Activated CD8-positive, alpha-beta memory T cell treated with anti-CD3 and anti-CD28 coated beads, Interleukin-2, amount 10 ng/mL, durations not matched to agents 7 days and 5 days (primary cell): Measurements from ENCODE around the gene USP17L22. TPM values are rescaled to one million over a fixed set of nuclear protein-coding genes. Genes with fewer than 3 reads are reported as not detected.
"Not testable (repeated sequence)": the region's sequence is repeated elsewhere in the genome, so short reads cannot be mapped to it uniquely, and the experiment has no call there.

Source experiments
- ATAC-seq: fragments of 150-1000 bp; cut with Tn5 transposase; one replicate; pipeline ENCODE4 v1.10.0; 2021; ENCODE audit warnings: moderate library complexity
- CTCF ChIA-PET: fragments of 350-600 bp; sonication (Branson Sonifier 250); formaldehyde crosslinking; loops from one replicate; lab custom pipeline; 2021; ENCODE audit warnings: antibody characterized with exemption; lab: Charles Lee
- DNase-seq: peaks from one replicate; pipeline ENCODE4 v3.0.0-alpha.2; 2020
- H3K27ac Mint-ChIP-seq: one replicate; pipeline ENCODE4 v1.8.0; 2021; ENCODE audit warnings: mild to moderate bottlenecking, mixed read lengths
- H3K27me3 Mint-ChIP-seq: one replicate; pipeline ENCODE4 v1.8.0; 2021; ENCODE audit warnings: mixed read lengths
- H3K36me3 Mint-ChIP-seq: one replicate; pipeline ENCODE4 v1.8.0; 2021; ENCODE audit warnings: mild to moderate bottlenecking, mixed read lengths
- H3K4me1 Mint-ChIP-seq: one replicate; pipeline ENCODE4 v1.8.0; 2021; ENCODE audit warnings: mixed read lengths
- H3K4me3 Mint-ChIP-seq: one replicate; pipeline ENCODE4 v1.8.0; 2021; ENCODE audit warnings: mild to moderate bottlenecking, moderate library complexity, mixed read lengths
- H3K9me3 Mint-ChIP-seq: one replicate; pipeline ENCODE4 v1.8.0; 2022; ENCODE audit warnings: low read depth, mixed read lengths
- total RNA-seq, 2 experiments: library from RNA; stranded (reverse); gene quantifications; one replicate each; pipeline ENCODE4 v1.2.3, GENCODE V29; 2021

Gene USP17L22, protein sequence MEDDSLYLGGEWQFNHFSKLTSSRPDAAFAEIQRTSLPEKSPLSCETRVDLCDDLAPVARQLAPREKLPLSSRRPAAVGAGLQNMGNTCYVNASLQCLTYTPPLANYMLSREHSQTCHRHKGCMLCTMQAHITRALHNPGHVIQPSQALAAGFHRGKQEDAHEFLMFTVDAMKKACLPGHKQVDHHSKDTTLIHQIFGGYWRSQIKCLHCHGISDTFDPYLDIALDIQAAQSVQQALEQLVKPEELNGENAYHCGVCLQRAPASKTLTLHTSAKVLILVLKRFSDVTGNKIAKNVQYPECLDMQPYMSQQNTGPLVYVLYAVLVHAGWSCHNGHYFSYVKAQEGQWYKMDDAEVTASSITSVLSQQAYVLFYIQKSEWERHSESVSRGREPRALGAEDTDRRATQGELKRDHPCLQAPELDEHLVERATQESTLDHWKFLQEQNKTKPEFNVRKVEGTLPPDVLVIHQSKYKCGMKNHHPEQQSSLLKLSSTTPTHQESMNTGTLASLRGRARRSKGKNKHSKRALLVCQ
- not detected for total RNA-seq

DNA sequence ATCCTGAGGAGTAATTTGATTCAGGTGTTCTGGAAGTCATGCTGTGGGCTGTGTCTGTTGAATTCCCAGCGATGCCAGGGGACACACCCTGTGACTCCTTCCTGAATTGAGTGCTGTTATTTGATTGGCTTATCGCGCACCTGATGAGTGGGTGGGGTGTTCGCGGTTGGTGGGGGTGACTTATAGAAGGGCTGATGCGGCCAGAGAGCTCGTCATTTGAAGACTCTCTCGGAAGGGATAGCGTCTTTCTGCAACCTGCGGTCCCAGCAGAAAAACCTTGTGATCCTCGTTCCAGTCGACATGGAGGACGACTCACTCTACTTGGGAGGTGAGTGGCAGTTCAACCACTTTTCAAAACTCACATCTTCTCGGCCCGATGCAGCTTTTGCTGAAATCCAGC lies at the start of gene USP17L22:
USP17L22 (plus strand) TSS at position 301 of the 400 bp plus-strand sequence; CDS start at position 301, 0 bp downstream.
- H3K27ac Mint-ChIP-seq, H3K4me1 Mint-ChIP-seq, CTCF ChIA-PET: not testable (repeated sequence)

DNA sequence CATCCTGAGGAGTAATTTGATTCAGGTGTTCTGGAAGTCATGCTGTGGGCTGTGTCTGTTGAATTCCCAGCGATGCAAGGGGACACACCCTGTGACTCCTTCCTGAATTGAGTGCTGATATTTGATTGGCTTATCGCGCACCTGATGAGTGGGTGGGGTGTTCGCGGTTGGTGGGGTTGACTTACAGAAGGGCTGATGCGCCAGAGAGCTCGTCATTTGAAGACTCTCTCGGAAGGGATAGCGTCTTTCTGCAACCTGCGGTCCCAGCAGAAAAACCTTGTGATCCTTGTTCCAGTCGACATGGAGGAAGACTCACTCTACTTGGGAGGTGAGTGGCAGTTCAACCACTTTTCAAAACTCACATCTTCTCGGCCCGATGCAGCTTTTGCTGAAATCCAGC lies 47.6 kb upstream of the USP17L22 start, which contains the start of gene USP17L12:
USP17L12 (plus strand) TSS at position 301 of the 400 bp plus-strand sequence; CDS start at position 301, 0 bp downstream.
- H3K27ac Mint-ChIP-seq, H3K4me3 Mint-ChIP-seq, ATAC-seq, H3K36me3 Mint-ChIP-seq, DNase-seq, H3K9me3 Mint-ChIP-seq, CTCF ChIA-PET, H3K4me1 Mint-ChIP-seq, H3K27me3 Mint-ChIP-seq: not testable (repeated sequence)

More for the DNA sequence above, at the start of gene USP17L22:
- ATAC-seq, H3K27me3 Mint-ChIP-seq, DNase-seq, H3K4me3 Mint-ChIP-seq, H3K9me3 Mint-ChIP-seq, H3K36me3 Mint-ChIP-seq: not testable (repeated sequence)

DNA sequence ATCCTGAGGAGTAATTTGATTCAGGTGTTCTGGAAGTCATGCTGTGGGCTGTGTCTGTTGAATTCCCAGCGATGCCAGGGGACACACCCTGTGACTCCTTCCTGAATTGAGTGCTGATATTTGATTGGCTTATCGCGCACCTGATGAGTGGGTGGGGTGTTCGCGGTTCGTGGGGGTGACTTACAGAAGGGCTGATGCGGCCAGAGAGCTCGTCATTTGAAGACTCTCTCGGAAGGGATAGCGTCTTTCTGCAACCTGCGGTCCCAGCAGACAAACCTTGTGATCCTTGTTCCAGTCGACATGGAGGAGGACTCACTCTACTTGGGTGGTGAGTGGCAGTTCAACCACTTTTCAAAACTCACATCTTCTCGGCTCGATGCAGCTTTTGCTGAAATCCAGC lies 42.8 kb upstream of the USP17L22 start, which contains the start of gene USP17L13:
USP17L13 (plus strand) TSS at position 301 of the 400 bp plus-strand sequence; CDS start at position 301, 0 bp downstream.
- H3K4me1 Mint-ChIP-seq, CTCF ChIA-PET, H3K4me3 Mint-ChIP-seq, H3K27me3 Mint-ChIP-seq, ATAC-seq, H3K9me3 Mint-ChIP-seq, H3K27ac Mint-ChIP-seq, H3K36me3 Mint-ChIP-seq, DNase-seq: not testable (repeated sequence)

DNA sequence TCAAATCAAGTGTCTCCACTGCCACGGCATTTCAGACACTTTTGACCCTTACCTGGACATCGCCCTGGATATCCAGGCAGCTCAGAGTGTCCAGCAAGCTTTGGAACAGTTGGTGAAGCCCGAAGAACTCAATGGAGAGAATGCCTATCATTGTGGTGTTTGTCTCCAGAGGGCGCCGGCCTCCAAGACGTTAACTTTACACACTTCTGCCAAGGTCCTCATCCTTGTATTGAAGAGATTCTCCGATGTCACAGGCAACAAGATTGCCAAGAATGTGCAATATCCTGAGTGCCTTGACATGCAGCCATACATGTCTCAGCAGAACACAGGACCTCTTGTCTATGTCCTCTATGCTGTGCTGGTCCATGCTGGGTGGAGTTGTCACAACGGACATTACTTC lies 37.2 kb upstream of the USP17L22 start:
- H3K4me1 Mint-ChIP-seq, H3K36me3 Mint-ChIP-seq, CTCF ChIA-PET, H3K4me3 Mint-ChIP-seq, H3K9me3 Mint-ChIP-seq, H3K27ac Mint-ChIP-seq, H3K27me3 Mint-ChIP-seq, ATAC-seq: not testable (repeated sequence)
- DNase-seq, result peak; percentile 36

DNA sequence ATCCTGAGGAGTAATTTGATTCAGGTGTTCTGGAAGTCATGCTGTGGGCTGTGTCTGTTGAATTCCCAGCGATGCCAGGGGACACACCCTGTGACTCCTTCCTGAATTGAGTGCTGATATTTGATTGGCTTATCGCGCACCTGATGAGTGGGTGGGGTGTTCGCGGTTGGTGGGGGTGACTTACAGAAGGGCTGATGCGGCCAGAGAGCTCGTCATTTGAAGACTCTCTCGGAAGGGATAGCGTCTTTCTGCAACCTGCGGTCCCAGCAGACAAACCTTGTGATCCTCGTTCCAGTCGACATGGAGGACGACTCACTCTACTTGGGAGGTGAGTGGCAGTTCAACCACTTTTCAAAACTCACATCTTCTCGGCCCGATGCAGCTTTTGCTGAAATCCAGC lies 33.3 kb upstream of the USP17L22 start, which contains the start of gene USP17L15:
USP17L15 (plus strand) TSS at position 301 of the 400 bp plus-strand sequence; CDS start at position 301, 0 bp downstream.
- H3K27ac Mint-ChIP-seq, ATAC-seq, H3K27me3 Mint-ChIP-seq, CTCF ChIA-PET, H3K9me3 Mint-ChIP-seq, H3K4me1 Mint-ChIP-seq, DNase-seq, H3K4me3 Mint-ChIP-seq, H3K36me3 Mint-ChIP-seq: not testable (repeated sequence)

DNA sequence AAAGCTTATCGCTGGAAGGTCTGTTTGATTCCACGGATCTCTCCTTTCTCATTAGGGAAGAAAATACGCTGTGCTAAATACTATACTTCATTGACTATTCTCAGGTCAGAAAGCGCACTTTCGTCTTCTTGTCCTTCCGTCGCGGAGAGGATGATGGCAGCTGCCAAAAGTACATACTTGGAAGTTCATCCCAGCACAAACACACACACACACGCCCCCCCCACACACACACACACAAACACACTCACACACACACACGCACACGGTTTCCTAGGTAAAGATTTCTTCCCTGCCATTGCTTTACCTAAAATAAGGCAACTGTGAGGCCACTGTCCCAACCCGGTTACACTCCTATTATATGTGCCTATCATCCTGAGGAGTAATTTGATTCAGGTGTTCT lies 29.0 kb upstream of the USP17L22 start:
- DNase-seq, ATAC-seq, H3K27me3 Mint-ChIP-seq, CTCF ChIA-PET, H3K36me3 Mint-ChIP-seq, H3K4me1 Mint-ChIP-seq, H3K27ac Mint-ChIP-seq, H3K4me3 Mint-ChIP-seq, H3K9me3 Mint-ChIP-seq: not testable (repeated sequence)

DNA sequence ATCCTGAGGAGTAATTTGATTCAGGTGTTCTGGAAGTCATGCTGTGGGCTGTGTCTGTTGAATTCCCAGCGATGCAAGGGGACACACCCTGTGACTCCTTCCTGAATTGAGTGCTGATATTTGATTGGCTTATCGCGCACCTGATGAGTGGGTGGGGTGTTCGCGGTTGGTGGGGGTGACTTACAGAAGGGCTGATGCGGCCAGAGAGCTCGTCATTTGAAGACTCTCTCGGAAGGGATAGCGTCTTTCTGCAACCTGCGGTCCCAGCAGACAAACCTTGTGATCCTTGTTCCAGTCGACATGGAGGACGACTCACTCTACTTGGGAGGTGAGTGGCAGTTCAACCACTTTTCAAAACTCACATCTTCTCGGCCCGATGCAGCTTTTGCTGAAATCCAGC lies 23.8 kb upstream of the USP17L22 start, which contains the start of gene USP17L17:
USP17L17 (plus strand) TSS at position 301 of the 400 bp plus-strand sequence; CDS start at position 301, 0 bp downstream.
- ATAC-seq, H3K27ac Mint-ChIP-seq, DNase-seq, H3K4me3 Mint-ChIP-seq, H3K27me3 Mint-ChIP-seq, H3K36me3 Mint-ChIP-seq, H3K9me3 Mint-ChIP-seq, CTCF ChIA-PET, H3K4me1 Mint-ChIP-seq: not testable (repeated sequence)

DNA sequence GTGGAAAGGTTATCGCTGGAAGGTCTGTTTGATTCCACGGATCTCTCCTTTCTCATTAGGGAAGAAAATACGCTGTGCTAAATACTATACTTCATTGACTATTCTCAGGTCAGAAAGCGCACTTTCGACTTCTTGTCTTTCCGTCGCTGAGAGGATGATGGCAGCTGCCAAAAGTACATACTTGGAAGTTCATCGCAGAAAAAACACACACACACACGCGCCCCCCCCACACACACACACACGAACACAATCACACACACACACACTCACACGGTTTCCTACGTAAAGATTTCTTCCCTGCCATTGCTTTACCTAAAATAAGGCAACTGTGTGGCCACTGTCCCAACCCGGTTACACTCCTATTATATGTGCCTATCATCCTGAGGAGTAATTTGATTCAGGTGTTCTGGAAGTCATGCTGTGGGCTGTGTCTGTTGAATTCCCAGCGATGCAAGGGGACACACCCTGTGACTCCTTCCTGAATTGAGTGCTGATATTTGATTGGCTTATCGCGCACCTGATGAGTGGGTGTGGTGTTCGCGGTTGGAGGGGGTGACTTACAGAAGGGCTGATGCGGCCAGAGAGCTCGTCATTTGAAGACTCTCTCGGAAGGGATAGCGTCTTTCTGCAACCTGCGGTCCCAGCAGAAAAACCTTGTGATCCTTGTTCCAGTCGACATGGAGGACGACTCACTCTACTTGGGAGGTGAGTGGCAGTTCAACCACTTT lies 19.3 kb upstream of the USP17L22 start, which contains the start of gene USP17L18:
USP17L18 (plus strand) TSS at position 678 of the 728 bp plus-strand sequence; CDS start at position 678, 0 bp downstream.
- H3K9me3 Mint-ChIP-seq, CTCF ChIA-PET, ATAC-seq, H3K36me3 Mint-ChIP-seq, H3K27me3 Mint-ChIP-seq, H3K4me3 Mint-ChIP-seq, H3K27ac Mint-ChIP-seq, H3K4me1 Mint-ChIP-seq: not testable (repeated sequence)
- DNase-seq, result peak; percentile 40

DNA sequence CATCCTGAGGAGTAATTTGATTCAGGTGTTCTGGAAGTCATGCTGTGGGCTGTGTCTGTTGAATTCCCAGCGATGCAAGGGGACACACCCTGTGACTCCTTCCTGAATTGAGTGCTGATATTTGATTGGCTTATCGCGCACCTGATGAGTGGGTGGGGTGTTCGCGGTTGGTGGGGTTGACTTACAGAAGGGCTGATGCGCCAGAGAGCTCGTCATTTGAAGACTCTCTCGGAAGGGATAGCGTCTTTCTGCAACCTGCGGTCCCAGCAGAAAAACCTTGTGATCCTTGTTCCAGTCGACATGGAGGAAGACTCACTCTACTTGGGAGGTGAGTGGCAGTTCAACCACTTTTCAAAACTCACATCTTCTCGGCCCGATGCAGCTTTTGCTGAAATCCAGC lies 14.3 kb upstream of the USP17L22 start, which contains the start of gene USP17L19:
USP17L19 (plus strand) TSS at position 301 of the 400 bp plus-strand sequence; CDS start at position 301, 0 bp downstream.
- H3K27ac Mint-ChIP-seq, H3K4me1 Mint-ChIP-seq: not testable (repeated sequence)

DNA sequence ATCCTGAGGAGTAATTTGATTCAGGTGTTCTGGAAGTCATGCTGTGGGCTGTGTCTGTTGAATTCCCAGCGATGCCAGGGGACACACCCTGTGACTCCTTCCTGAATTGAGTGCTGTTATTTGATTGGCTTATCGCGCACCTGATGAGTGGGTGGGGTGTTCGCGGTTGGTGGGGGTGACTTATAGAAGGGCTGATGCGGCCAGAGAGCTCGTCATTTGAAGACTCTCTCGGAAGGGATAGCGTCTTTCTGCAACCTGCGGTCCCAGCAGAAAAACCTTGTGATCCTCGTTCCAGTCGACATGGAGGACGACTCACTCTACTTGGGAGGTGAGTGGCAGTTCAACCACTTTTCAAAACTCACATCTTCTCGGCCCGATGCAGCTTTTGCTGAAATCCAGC lies 9.6 kb upstream of the USP17L22 start, which contains the start of gene USP17L20:
USP17L20 (plus strand) TSS at position 301 of the 400 bp plus-strand sequence; CDS start at position 301, 0 bp downstream.
- DNase-seq, H3K9me3 Mint-ChIP-seq, H3K36me3 Mint-ChIP-seq, H3K4me1 Mint-ChIP-seq, CTCF ChIA-PET, ATAC-seq, H3K4me3 Mint-ChIP-seq, H3K27me3 Mint-ChIP-seq, H3K27ac Mint-ChIP-seq: not testable (repeated sequence)

More for the DNA sequence above, 14.3 kb upstream of the USP17L22 start, which contains the start of gene USP17L19:
- ATAC-seq, H3K36me3 Mint-ChIP-seq, CTCF ChIA-PET, H3K9me3 Mint-ChIP-seq, H3K4me3 Mint-ChIP-seq, H3K27me3 Mint-ChIP-seq, DNase-seq: not testable (repeated sequence)

DNA sequence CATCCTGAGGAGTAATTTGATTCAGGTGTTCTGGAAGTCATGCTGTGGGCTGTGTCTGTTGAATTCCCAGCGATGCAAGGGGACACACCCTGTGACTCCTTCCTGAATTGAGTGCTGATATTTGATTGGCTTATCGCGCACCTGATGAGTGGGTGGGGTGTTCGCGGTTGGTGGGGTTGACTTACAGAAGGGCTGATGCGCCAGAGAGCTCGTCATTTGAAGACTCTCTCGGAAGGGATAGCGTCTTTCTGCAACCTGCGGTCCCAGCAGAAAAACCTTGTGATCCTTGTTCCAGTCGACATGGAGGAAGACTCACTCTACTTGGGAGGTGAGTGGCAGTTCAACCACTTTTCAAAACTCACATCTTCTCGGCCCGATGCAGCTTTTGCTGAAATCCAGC lies 4.8 kb upstream of the USP17L22 start, which contains the start of gene USP17L21:
USP17L21 (plus strand) TSS at position 301 of the 400 bp plus-strand sequence; CDS start at position 301, 0 bp downstream.
- DNase-seq, H3K4me1 Mint-ChIP-seq, CTCF ChIA-PET, H3K27me3 Mint-ChIP-seq, ATAC-seq, H3K36me3 Mint-ChIP-seq, H3K4me3 Mint-ChIP-seq, H3K9me3 Mint-ChIP-seq, H3K27ac Mint-ChIP-seq: not testable (repeated sequence)

DNA sequence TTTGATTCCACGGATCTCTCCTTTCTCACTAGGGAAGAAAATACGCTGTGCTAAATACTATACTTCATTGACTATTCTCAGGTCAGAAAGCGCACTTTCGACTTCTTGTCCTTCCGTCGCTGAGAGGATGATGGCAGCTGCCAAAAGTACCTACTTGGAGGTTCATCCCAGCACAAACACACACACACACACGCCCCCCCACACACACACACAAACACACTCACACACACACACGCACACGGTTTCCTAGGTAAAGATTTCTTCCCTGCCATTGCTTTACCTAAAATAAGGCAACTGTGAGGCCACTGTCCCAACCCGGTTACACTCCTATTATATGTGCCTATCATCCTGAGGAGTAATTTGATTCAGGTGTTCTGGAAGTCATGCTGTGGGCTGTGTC lies 4.3 kb downstream of the USP17L22 start:
- H3K4me3 Mint-ChIP-seq, H3K36me3 Mint-ChIP-seq, H3K9me3 Mint-ChIP-seq, H3K4me1 Mint-ChIP-seq, CTCF ChIA-PET, H3K27me3 Mint-ChIP-seq, H3K27ac Mint-ChIP-seq, ATAC-seq: not testable (repeated sequence)
- peak; percentile 55 for DNase-seq
